ENCODE data around the gene C6orf89.

The C6orf89 gene

DNA sequence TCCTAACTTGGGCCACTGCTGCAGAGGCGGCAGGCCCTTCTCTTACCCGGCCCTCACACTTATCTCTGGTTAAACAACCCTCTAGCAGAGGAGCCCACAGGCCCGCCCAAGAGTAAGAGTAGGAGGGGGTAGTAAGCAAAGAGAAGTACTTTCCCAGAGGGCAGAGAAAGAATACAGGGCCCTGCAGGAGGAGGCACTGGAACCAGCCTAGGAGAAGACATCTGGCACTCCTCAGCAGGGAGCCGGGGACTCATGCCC is 90.2 kb downstream of the C6orf89 start:
- no peak overlapping the region for H2AFZ ChIP-seq (ENCODE audit: low read depth, low read length)
- H3K36me3 ChIP-seq (replicated peaks; ENCODE audit: low read depth, low read length) = peaks cover 74% of the 10 kb centered on the region
- H3K27me3 ChIP-seq (ENCODE audit: low read depth, low read length) = no peaks in the 10 kb centered on the region
- H3K4me2 ChIP-seq (ENCODE audit: low read length) = no peak overlapping the region
- peaks cover 21% of the 10 kb centered on the region for H3K79me2 ChIP-seq (ENCODE audit: low read length)
- H3K9me3 ChIP-seq (ENCODE audit: insufficient read depth, low read length) = no peaks in the 10 kb centered on the region
- H4K20me1 ChIP-seq (ENCODE audit: insufficient read depth, low read length) = peaks cover 19% of the 10 kb centered on the region
- no peak for TF ChIP-seq EZH2phosphoT487 (IDR thresholded peaks at IDR 0.05; ENCODE audit: low read depth)
- TF ChIP-seq CTCF (IDR thresholded peaks at IDR 0.05; ENCODE audit: low read depth, low read length) = no peak
- no peak overlapping the region for H3K27ac ChIP-seq (ENCODE audit: low read length)
- no peak overlapping the region for H3K4me3 ChIP-seq (ENCODE audit: low read length)
- H3K4me1 ChIP-seq (ENCODE audit: low read length) = no peaks in the 10 kb centered on the region
- no peak overlapping the region for H3K9ac ChIP-seq (ENCODE audit: low read length)

DNA sequence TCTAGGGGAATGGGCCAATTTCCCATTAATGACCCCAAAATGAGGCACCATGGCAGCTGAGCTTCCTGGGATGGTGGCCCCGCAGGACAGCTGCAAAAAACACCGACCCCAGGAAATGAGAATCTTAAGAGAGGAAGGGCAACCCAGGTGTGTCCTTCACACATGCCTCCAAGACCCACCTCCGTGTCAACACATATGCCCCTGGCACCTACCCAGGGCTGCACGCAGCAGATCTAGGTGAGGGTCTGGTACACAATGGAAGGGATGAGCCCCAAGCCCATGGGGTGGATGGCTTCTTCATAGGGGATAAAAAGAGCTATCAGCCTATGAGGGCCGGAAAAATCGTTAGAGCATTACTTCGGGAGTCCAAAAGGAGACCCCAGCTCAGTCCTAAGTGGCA is 90.8 kb downstream of the C6orf89 start:
- Histone ChIP-seq H3K4me1 (ENCODE audit: low read length) (no peaks in the 10 kb centered on the region), H3K36me3 (replicated peaks; ENCODE audit: low read depth, low read length) (peaks cover 68% of the 10 kb centered on the region), H3K4me3 (ENCODE audit: low read length) (no peak overlapping the region), H3K79me2 (ENCODE audit: low read length) (peaks cover 27% of the 10 kb centered on the region), H3K4me2 (ENCODE audit: low read length) (no peak overlapping the region), H3K9ac (ENCODE audit: low read length) (no peak overlapping the region), H3K27ac (ENCODE audit: low read length) (no peak overlapping the region), H2AFZ (ENCODE audit: low read depth, low read length) (no peak overlapping the region), H4K20me1 (ENCODE audit: insufficient read depth, low read length) (peaks cover 25% of the 10 kb centered on the region), H3K27me3 (ENCODE audit: low read depth, low read length) (no peaks in the 10 kb centered on the region), H3K9me3 (ENCODE audit: insufficient read depth, low read length) (no peaks in the 10 kb centered on the region)
- TF ChIP-seq CTCF (IDR thresholded peaks at IDR 0.05; ENCODE audit: low read depth, low read length) = no peak
- no peak for TF ChIP-seq EZH2phosphoT487 (IDR thresholded peaks at IDR 0.05; ENCODE audit: low read depth)

DNA sequence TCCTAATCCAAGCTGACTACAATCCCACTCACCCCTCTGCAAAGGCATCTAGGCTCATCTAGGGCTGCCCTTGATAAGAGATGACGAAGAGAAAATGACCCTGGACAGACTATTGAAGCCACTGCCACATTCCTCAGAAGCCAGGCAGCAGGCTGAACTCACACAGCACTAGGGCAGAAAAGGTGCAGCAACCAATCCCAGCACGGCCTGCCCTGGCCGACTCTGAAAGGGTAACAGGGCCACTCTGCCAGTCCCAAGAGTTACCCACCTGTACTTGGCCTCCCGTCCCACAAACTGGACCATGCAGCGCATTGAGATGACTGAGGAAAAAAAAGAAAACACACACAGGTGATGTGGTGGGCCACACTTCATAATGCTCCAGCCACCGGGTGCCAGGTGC is 91.2 kb downstream of the C6orf89 start:
- no peaks in the 10 kb centered on the region for H3K4me1 ChIP-seq (ENCODE audit: low read length)
- no peak overlapping the region for H3K4me2 ChIP-seq (ENCODE audit: low read length)
- H3K9me3 ChIP-seq (ENCODE audit: insufficient read depth, low read length) = no peaks in the 10 kb centered on the region
- H3K4me3 ChIP-seq (ENCODE audit: low read length) = no peak overlapping the region
- H3K9ac ChIP-seq (ENCODE audit: low read length) = no peak overlapping the region
- H4K20me1 ChIP-seq (ENCODE audit: insufficient read depth, low read length) = peaks cover 29% of the 10 kb centered on the region
- no peak overlapping the region for H3K27ac ChIP-seq (ENCODE audit: low read length)
- no peak overlapping the region for H2AFZ ChIP-seq (ENCODE audit: low read depth, low read length)
- no peak for TF ChIP-seq CTCF (IDR thresholded peaks at IDR 0.05; ENCODE audit: low read depth, low read length)
- no peak for TF ChIP-seq EZH2phosphoT487 (IDR thresholded peaks at IDR 0.05; ENCODE audit: low read depth)
- peaks cover 31% of the 10 kb centered on the region for H3K79me2 ChIP-seq (ENCODE audit: low read length)
- H3K36me3 ChIP-seq (replicated peaks; ENCODE audit: low read depth, low read length) = peaks cover 64% of the 10 kb centered on the region
- no peaks in the 10 kb centered on the region for H3K27me3 ChIP-seq (ENCODE audit: low read depth, low read length)

DNA sequence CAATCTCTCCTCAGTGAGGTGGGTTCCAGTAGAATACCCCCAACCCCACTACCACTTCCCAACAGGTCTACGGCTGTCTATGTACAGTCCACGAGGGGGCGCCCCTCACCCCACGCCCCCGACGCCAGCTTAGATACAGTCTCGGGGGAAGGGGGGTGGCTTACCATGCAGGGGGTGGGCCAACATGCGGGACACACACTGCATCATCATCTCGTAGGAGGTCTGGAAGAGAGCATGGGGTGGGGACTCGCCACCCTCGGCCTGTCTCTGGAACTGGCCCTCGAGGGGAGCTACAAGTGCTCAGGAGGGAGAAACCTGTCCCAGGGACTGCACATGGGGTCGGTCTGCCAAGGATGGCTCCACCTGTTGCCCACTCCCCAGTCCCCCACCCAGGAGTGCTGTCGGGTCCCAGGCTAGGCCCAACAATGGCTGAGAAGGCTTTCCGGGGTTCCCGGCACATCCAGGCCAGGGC is 91.8 kb downstream of the C6orf89 start:
- peaks cover 58% of the 10 kb centered on the region for H3K36me3 ChIP-seq (replicated peaks; ENCODE audit: low read depth, low read length)
- no peaks in the 10 kb centered on the region for H3K4me1 ChIP-seq (ENCODE audit: low read length)
- no peaks in the 10 kb centered on the region for H3K9me3 ChIP-seq (ENCODE audit: insufficient read depth, low read length)
- H2AFZ ChIP-seq (ENCODE audit: low read depth, low read length) = no peak overlapping the region
- H3K4me3 ChIP-seq (ENCODE audit: low read length) = no peak overlapping the region
- H3K9ac ChIP-seq (ENCODE audit: low read length) = no peak overlapping the region
- H3K27ac ChIP-seq (ENCODE audit: low read length) = no peak overlapping the region
- H3K27me3 ChIP-seq (ENCODE audit: low read depth, low read length) = no peaks in the 10 kb centered on the region
- TF ChIP-seq CTCF (IDR thresholded peaks at IDR 0.05; ENCODE audit: low read depth, low read length) (peak; percentile 96), EZH2phosphoT487 (IDR thresholded peaks at IDR 0.05; ENCODE audit: low read depth) (no peak)
- peaks cover 35% of the 10 kb centered on the region for H3K79me2 ChIP-seq (ENCODE audit: low read length)
- H4K20me1 ChIP-seq (ENCODE audit: insufficient read depth, low read length) = peaks cover 31% of the 10 kb centered on the region
- H3K4me2 ChIP-seq (ENCODE audit: low read length) = no peak overlapping the region

Measured in OCI-LY3 (cell line).